ENCODE measurements around the gene ITIH5. TPM values are rescaled to one million over a fixed set of nuclear protein-coding genes. Genes with fewer than 3 reads are reported as not detected.

The ITIH5 gene
- total and polyA plus RNA-seq, 2 donors (not counting 1 experiment from before 2014, with no cell fraction given), result not detected

DNA sequence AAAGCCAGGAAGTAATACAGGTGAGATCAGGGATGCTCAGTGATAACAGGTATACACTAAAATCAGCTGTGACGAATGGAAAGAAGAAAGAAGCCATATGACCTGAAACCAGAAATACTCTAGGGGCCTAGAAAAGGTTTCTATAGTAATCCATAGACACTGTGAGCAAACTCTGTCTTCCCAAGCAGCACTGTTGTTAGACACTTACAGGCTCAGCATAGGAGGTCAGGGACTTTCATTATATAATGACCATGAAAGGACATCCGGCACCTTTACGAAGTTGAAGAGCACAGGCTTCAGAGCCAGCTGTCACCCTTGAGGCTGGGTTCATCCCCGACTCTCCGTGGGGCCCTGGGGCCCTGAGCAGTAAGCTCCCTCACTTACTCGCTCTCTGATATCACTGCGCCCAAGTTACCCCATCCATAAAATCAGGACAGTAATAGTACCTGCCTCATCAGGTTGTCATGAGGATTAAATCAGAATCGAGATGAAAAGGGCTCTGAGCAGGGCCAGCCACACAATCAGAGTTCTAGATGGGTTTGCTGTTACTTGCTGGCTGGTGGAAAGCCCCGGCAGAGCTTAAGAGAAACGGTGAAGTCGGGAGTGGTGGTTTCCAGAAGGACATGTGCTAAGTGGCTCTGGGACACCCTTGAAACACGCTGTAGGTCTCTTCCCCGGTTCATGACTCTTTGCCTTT is 79.5 kb downstream of the ITIH5 start:
- Mint-ChIP-seq H3K4me3 (no peak overlapping the region), H3K4me1 (no peaks in the 10 kb centered on the region), H3K27ac (no peak overlapping the region), H3K9me3 (ENCODE audit: insufficient read depth) (no peaks in the 10 kb centered on the region), H3K27me3 (peaks cover 16% of the 10 kb centered on the region)
- H3K9me3 ChIP-seq (ENCODE audit: control extremely low read depth in 1 of 3, control insufficient read depth in 2 of 3, insufficient read depth in 1 of 3, low read length in 2 of 3), result no peaks in the 10 kb centered on the region
- TF ChIP-seq, protein P1, sequence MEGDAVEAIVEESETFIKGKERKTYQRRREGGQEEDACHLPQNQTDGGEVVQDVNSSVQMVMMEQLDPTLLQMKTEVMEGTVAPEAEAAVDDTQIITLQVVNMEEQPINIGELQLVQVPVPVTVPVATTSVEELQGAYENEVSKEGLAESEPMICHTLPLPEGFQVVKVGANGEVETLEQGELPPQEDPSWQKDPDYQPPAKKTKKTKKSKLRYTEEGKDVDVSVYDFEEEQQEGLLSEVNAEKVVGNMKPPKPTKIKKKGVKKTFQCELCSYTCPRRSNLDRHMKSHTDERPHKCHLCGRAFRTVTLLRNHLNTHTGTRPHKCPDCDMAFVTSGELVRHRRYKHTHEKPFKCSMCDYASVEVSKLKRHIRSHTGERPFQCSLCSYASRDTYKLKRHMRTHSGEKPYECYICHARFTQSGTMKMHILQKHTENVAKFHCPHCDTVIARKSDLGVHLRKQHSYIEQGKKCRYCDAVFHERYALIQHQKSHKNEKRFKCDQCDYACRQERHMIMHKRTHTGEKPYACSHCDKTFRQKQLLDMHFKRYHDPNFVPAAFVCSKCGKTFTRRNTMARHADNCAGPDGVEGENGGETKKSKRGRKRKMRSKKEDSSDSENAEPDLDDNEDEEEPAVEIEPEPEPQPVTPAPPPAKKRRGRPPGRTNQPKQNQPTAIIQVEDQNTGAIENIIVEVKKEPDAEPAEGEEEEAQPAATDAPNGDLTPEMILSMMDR (IDR thresholded peaks at IDR 0.05), result no peak
- TF ChIP-seq EZH2 (IDR thresholded peaks at IDR 0.05; ENCODE audit: borderline replicate concordance, insufficient read depth, low read depth, low read length, poor library complexity, severe bottlenecking), result no peak
- DNase-seq (no peak), ATAC-seq (ENCODE audit: low read depth) (no peak)
- no peaks in the 10 kb centered on the region for H3K4me1 ChIP-seq (ENCODE audit: control insufficient read depth in 2 of 2, insufficient read depth in 2 of 2, low read length in 2 of 2)
- no peaks in the 10 kb centered on the region for H4K20me1 ChIP-seq (ENCODE audit: control insufficient read depth, insufficient read depth, low read length, poor library complexity, severe bottlenecking)
- H3K27ac ChIP-seq (ENCODE audit: low read length in 2 of 2), result no peak overlapping the region
- H3K4me3 ChIP-seq (ENCODE audit: control extremely low read depth in 1 of 5, extremely low read depth in 1 of 5, insufficient read depth in 1 of 5, low read depth in 2 of 5, low read length in 4 of 5), result no peak overlapping the region
- H3K9ac ChIP-seq (ENCODE audit: low read length), result no peak overlapping the region
- H3K4me2 ChIP-seq (replicated peaks; ENCODE audit: low read depth, low read length, poor library complexity, severe bottlenecking), result no peak overlapping the region
- H3K79me2 ChIP-seq (ENCODE audit: control insufficient read depth, insufficient read depth, low read length), result no peaks in the 10 kb centered on the region
- no peaks in the 10 kb centered on the region for H3K27me3 ChIP-seq (replicated peaks in 1 of 4; ENCODE audit: control extremely low read depth in 1 of 4, control insufficient read depth in 3 of 4, insufficient read depth in 4 of 4, low read length in 3 of 4)
- H2AFZ ChIP-seq (ENCODE audit: insufficient read depth, low read depth, low read length, poor library complexity, severe bottlenecking), result no peak overlapping the region
- 90% methylated on average over 10 of the region's 13 CpGs for WGBS (ENCODE audit: insufficient coverage)
- POLR2A ChIA-PET, result no interaction called here
- no peaks in the 10 kb centered on the region for H3K36me3 ChIP-seq (replicated peaks in 1 of 2; ENCODE audit: control extremely low read depth in 1 of 2, control insufficient read depth in 1 of 2, extremely low read depth in 1 of 2, insufficient read depth in 2 of 2, low read length in 1 of 2)
- CTCF ChIA-PET, result no interaction called here
- intact Hi-C loops (cut with micrococcal nuclease), result no loop called here

DNA sequence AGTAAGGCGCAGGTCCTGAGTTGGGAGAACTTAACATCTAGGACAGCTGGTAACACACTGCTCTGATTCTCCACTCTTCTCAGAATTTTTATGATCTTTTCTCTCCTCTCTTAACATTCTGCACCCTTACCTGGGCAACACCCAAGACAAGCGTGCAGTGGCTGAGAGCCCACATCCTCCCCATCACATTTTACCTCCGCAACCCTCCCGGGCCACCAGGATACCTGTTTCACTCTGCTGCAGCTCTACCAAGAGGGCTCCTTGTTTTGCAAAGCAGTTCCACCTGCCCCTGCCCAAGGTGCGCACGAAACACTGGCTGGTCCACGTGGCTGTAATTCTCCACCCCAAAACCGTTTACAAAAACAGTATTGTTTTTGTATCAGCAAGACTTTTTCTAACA is 81.5 kb downstream of the ITIH5 start:
- H3K27ac Mint-ChIP-seq, result no peak overlapping the region
- no peak overlapping the region for H3K4me3 ChIP-seq (ENCODE audit: control extremely low read depth in 1 of 5, extremely low read depth in 1 of 5, insufficient read depth in 1 of 5, low read depth in 2 of 5, low read length in 4 of 5)
- no peak overlapping the region for H3K4me2 ChIP-seq (replicated peaks; ENCODE audit: low read depth, low read length, poor library complexity, severe bottlenecking)
- no peaks in the 10 kb centered on the region for H3K9me3 ChIP-seq (ENCODE audit: control extremely low read depth in 1 of 3, control insufficient read depth in 2 of 3, insufficient read depth in 1 of 3, low read length in 2 of 3)
- H3K4me1 Mint-ChIP-seq, result no peaks in the 10 kb centered on the region
- ATAC-seq (ENCODE audit: low read depth), result no peak
- H3K9me3 Mint-ChIP-seq (ENCODE audit: insufficient read depth), result no peaks in the 10 kb centered on the region
- no peaks in the 10 kb centered on the region for H3K79me2 ChIP-seq (ENCODE audit: control insufficient read depth, insufficient read depth, low read length)
- H3K27me3 Mint-ChIP-seq, result peaks cover 17% of the 10 kb centered on the region
- H2AFZ ChIP-seq (ENCODE audit: insufficient read depth, low read depth, low read length, poor library complexity, severe bottlenecking), result no peak overlapping the region
- H3K27me3 ChIP-seq (replicated peaks in 1 of 4; ENCODE audit: control extremely low read depth in 1 of 4, control insufficient read depth in 3 of 4, insufficient read depth in 4 of 4, low read length in 3 of 4), result no peaks in the 10 kb centered on the region
- DNase-seq, result no peak
- no peak overlapping the region for H3K9ac ChIP-seq (ENCODE audit: low read length)
- no peaks in the 10 kb centered on the region for H3K4me1 ChIP-seq (ENCODE audit: control insufficient read depth in 2 of 2, insufficient read depth in 2 of 2, low read length in 2 of 2)
- no peaks in the 10 kb centered on the region for H3K36me3 ChIP-seq (replicated peaks in 1 of 2; ENCODE audit: control extremely low read depth in 1 of 2, control insufficient read depth in 1 of 2, extremely low read depth in 1 of 2, insufficient read depth in 2 of 2, low read length in 1 of 2)
- H3K27ac ChIP-seq (ENCODE audit: low read length in 2 of 2), result no peak overlapping the region
- WGBS (ENCODE audit: insufficient coverage), result 80% methylated on average over 7 of the region's 8 CpGs
- no peak overlapping the region for H3K4me3 Mint-ChIP-seq
- CTCF ChIA-PET, result no interaction called here
- H4K20me1 ChIP-seq (ENCODE audit: control insufficient read depth, insufficient read depth, low read length, poor library complexity, severe bottlenecking), result no peaks in the 10 kb centered on the region
- POLR2A ChIA-PET, result no interaction called here
- intact Hi-C loops (cut with micrococcal nuclease), result no loop called here
- TF ChIP-seq, protein P1 (IDR thresholded peaks at IDR 0.05), result no peak
- no peak for TF ChIP-seq EZH2 (IDR thresholded peaks at IDR 0.05; ENCODE audit: borderline replicate concordance, insufficient read depth, low read depth, low read length, poor library complexity, severe bottlenecking)
